Measurements from ENCODE around the gene RNF4.

DNA sequence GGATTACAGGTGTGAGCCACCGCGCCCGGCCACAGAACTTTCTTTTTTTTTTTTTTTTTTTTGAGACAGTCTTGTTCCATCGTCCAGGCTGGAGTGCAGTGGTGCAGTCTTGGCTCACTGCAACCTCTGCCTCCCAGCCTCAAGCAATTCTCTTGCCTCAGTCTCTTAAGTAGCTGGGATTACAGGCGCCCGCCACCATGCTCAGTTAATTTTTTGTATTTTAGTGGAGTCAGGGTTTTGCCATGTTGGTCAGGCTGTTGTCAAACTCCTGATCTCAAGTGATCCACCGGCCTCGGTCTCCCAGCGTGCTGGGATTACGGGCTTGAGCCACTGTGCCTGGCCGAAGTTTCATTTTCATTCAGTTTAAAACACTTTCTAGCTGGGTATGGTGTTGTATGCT is 83.9 kb downstream of the RNF4 start:
- TF ChIP-seq, protein P1, sequence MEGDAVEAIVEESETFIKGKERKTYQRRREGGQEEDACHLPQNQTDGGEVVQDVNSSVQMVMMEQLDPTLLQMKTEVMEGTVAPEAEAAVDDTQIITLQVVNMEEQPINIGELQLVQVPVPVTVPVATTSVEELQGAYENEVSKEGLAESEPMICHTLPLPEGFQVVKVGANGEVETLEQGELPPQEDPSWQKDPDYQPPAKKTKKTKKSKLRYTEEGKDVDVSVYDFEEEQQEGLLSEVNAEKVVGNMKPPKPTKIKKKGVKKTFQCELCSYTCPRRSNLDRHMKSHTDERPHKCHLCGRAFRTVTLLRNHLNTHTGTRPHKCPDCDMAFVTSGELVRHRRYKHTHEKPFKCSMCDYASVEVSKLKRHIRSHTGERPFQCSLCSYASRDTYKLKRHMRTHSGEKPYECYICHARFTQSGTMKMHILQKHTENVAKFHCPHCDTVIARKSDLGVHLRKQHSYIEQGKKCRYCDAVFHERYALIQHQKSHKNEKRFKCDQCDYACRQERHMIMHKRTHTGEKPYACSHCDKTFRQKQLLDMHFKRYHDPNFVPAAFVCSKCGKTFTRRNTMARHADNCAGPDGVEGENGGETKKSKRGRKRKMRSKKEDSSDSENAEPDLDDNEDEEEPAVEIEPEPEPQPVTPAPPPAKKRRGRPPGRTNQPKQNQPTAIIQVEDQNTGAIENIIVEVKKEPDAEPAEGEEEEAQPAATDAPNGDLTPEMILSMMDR (conservative IDR thresholded peaks at IDR 0.05; ENCODE audit: low read length): no peak
- no peak for TF ChIP-seq EZH2phosphoT487 (IDR thresholded peaks at IDR 0.05; ENCODE audit: borderline replicate concordance, low read depth, low read length)

Data from OCI-LY7 (cell line).